Esophagus muscularis mucosa (tissue), 4 donors: Measurements from ENCODE around the gene CNPY2. TPM values are rescaled to one million over a fixed set of nuclear protein-coding genes. Genes with fewer than 3 reads are reported as not detected.
A peak's percentile ranks its signal among the peaks of the same experiment; 100 is the strongest.
"Not testable (repeated sequence)": the region's sequence is repeated elsewhere in the genome, so short reads cannot be mapped to it uniquely, and the experiment has no call there.

Experiments used
- DNase-seq: peaks from one replicate; pipeline ENCODE4 v3.0.0-alpha.2; 2017; ENCODE audit errors: extremely low spot score
- H3K27ac ChIP-seq, 4 donors: fragments of 200-600 bp; sonication (generic); replicated peaks in 1 of 4; 1 replicate in 3 of 4; 2 replicates in 1 of 4; pipeline ENCODE4 v1.5.1; 2016 to 2019; ENCODE audit warnings: mild to moderate bottlenecking in 1 of 4
- H3K27me3 ChIP-seq, 4 donors: fragments of 200-600 bp; sonication (generic); one replicate each; pipeline versions ENCODE4 v1.5.1 to v1.6.0; 2016 to 2019
- H3K36me3 ChIP-seq, 4 donors: fragments of 200-600 bp; sonication (generic); one replicate each; pipeline ENCODE4 v1.5.1; 2016 to 2019
- H3K4me1 ChIP-seq, 4 donors: fragments of 200-600 bp; sonication (generic); one replicate each; pipeline ENCODE4 v1.5.1; 2016 to 2019
- H3K4me3 ChIP-seq, 4 donors: fragments of 200-600 bp; sonication (generic); 1 replicate in 2 of 4; 2 replicates in 2 of 4; pipeline ENCODE4 v1.5.1; 2016 to 2019; ENCODE audit warnings: mild to moderate bottlenecking in 4 of 4, moderate library complexity in 1 of 4
- H3K9me3 ChIP-seq, 4 donors: fragments of 200-600 bp; sonication (generic); 1 replicate in 3 of 4; 2 replicates in 1 of 4; pipeline ENCODE4 v1.5.1; 2016 to 2019
- CTCF ChIP-seq, 3 experiments: fragments of 200-600 bp in 2 of 3; fragments of 450-650 bp in 1 of 3; sonication (generic) in 2 of 3; IDR thresholded peaks; one replicate each; pipeline ENCODE4 v1.5.1; 2017 to 2019; ENCODE audit warnings: antibody characterized with exemption in 3 of 3, mild to moderate bottlenecking in 2 of 3, moderate library complexity in 1 of 3
- EP300 ChIP-seq: sonication (generic); formaldehyde crosslinking; IDR thresholded peaks from one replicate; pipeline ENCODE4 v1.6.1; 2017; ENCODE audit warnings: antibody characterized with exemption
- POLR2A ChIP-seq: fragments of 450-650 bp; IDR thresholded peaks from one replicate; pipeline ENCODE4 v1.6.1; 2017; ENCODE audit warnings: antibody characterized with exemption, moderate library complexity, mild to moderate bottlenecking, low read depth
- POLR2AphosphoS5 ChIP-seq, 2 donors: sonication (generic); formaldehyde crosslinking; IDR thresholded peaks; one replicate each; pipeline ENCODE4 v1.6.1; 2017; ENCODE audit warnings: antibody characterized with exemption in 2 of 2
- WGBS: methylation state at CpG from one replicate; pipeline ENCODE4 v1.1.5; 2018; 5-methylcytosine and 5-hydroxymethylcytosine counted together
- intact Hi-C: fragments of 100-400 bp; cut with DNase I; formaldehyde crosslinking; loops from one replicate; pipeline ENCODE4 v1.15.1; 2023
- total RNA-seq, 4 donors: library from RNA; depleted of rRNA; stranded (reverse); fragments of >200 nt; gene quantifications; one replicate each; pipeline versions ENCODE4 v1.1.0 to v1.2.1, GENCODE V29; 2016

The CNPY2 gene
- total RNA-seq, 4 donors from 2014 or later, result 48.8 to 61.5 (median 50.3) TPM

- no peaks in the 10 kb centered on the region for H3K9me3 ChIP-seq
- peak overlapping the region; percentile 68 to 75 (median 73) for H3K27ac ChIP-seq
- intact Hi-C loops, result no loop called here
- H3K4me1 ChIP-seq, result peaks cover 30 to 42% (median 31%) of the 10 kb centered on the region in 4 donors
- TF ChIP-seq POLR2AphosphoS5 (IDR thresholded peaks at IDR 0.05), result peak in 1 of 2 donors; percentile 48
- TF ChIP-seq CTCF (IDR thresholded peaks at IDR 0.05), result peak; percentile 39 to 53 (median 47)
- no peak for TF ChIP-seq POLR2A
- no peak overlapping the region for H3K4me3 ChIP-seq
- no peaks in the 10 kb centered on the region for H3K27me3 ChIP-seq
- no peak for DNase-seq
- 0% methylated on average over 1 of the region's 1 CpG for WGBS
- peaks cover 32 to 72% (median 65%) of the 10 kb centered on the region in 4 donors for H3K36me3 ChIP-seq
Observed at GRCh38 chr12:56271031-56271430, 44.8 kb downstream of the CNPY2 start.

- H3K9me3 ChIP-seq, result no peaks in the 10 kb centered on the region
- 33% methylated on average over 19 of the region's 21 CpGs for WGBS
- peaks cover 0 to 38% (median 31%) of the 10 kb centered on the region in 4 donors for H3K36me3 ChIP-seq
- no peaks in the 10 kb centered on the region for H3K27me3 ChIP-seq
- no peak for DNase-seq
- TF ChIP-seq POLR2AphosphoS5 (IDR thresholded peaks at IDR 0.05) (no peak), POLR2A (no peak), CTCF (IDR thresholded peaks at IDR 0.05) (no peak), EP300 (no peak)
- peak overlapping the region; percentile 95 to 98 (median 98) for H3K27ac ChIP-seq
- intact Hi-C loops, result no loop called here
- H3K4me1 ChIP-seq, result peaks cover 33 to 47% (median 36%) of the 10 kb centered on the region in 4 donors
- peak overlapping the region; percentile 67 to 88 (median 78) for H3K4me3 ChIP-seq
Observed at GRCh38 chr12:56267443-56268071, 48.2 kb downstream of the CNPY2 start.

GRCh38 chr12:56266693-56267442, 48.9 kb downstream of the CNPY2 start, which contains the start of gene COQ10A:
Gene COQ10A (plus strand): TSS chr12:56266942. CDS start chr12:56267119, 177 bp downstream.
- intact Hi-C loops, result no loop called here
- Histone ChIP-seq H3K4me3 (peak within 1 kb of the TSS; percentile 67 to 88 (median 78)), H3K4me1 (peaks cover 33 to 47% (median 36%) of the 10 kb centered on the region in 4 donors), H3K27me3 (no peaks in the 10 kb centered on the region), H3K36me3 (peaks cover 0 to 31% (median 24%) of the 10 kb centered on the region in 4 donors), H3K9me3 (no peaks in the 10 kb centered on the region), H3K27ac (peak within 1 kb of the TSS; percentile 95 to 98 (median 98))
- under 1% methylated on average over 38 of the region's 68 CpGs for WGBS
- TF ChIP-seq POLR2AphosphoS5 (IDR thresholded peaks at IDR 0.05) (peak; percentile 91 to 96), POLR2A (peak; percentile 46), CTCF (IDR thresholded peaks at IDR 0.05) (peak; percentile 65 to 78 (median 71)), EP300 (no peak)
- DNase-seq, result peak; percentile 98

DNA sequence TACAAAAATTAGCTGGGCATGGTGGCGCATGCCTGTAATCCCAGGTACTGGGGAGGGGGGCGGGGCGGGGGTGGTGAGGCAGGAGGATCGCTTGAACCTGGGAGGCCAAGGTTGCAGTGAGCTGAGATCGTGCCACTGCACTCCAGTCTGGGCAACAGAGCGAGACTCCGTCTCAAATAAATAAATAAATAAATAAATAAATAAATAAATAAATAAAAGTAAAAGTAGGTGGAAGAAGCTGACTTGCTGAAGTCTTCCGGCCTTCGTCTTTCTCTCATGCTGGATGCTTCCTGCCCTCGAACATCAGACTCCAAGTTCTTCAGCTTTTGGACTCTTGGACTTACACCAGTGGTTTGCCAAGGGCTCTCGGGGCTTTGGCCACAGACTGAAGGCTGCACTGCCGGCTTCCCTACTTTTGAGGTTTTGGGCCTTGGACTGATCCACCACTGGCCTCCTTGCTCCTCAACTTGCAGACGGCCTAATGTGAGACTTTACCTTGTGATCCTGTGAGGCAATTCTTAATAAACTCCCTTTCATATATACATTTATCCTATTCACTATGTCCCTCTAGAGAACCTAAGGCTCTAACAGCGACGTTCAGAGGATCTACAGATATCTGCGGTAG, 49.6 kb downstream of the CNPY2 start:
- H3K4me3 ChIP-seq, result peak overlapping the region; percentile 67 to 88 (median 78)
- H3K36me3 ChIP-seq, result peaks cover 0 to 24% (median 19%) of the 10 kb centered on the region in 4 donors
- H3K27me3 ChIP-seq, intact Hi-C loops, H3K9me3 ChIP-seq, DNase-seq: not testable (repeated sequence)
- H3K4me1 ChIP-seq, result peaks cover 27 to 41% (median 31%) of the 10 kb centered on the region in 4 donors
- 56% methylated on average over 16 of the region's 16 CpGs for WGBS
- H3K27ac ChIP-seq, result peak overlapping the region; percentile 95 to 98 (median 98)

- peaks cover 22 to 33% (median 28%) of the 10 kb centered on the region in 4 donors for H3K4me1 ChIP-seq
- intact Hi-C loops, DNase-seq, H3K27ac ChIP-seq, H3K9me3 ChIP-seq, H3K4me3 ChIP-seq, H3K36me3 ChIP-seq, H3K27me3 ChIP-seq: not testable (repeated sequence)
- 96% methylated on average over 5 of the region's 7 CpGs for WGBS
Observed at GRCh38 chr12:56262955-56263354, 52.8 kb downstream of the CNPY2 start.
